ENCODE data around the gene TAS1R2. TPM values are rescaled to one million over a fixed set of nuclear protein-coding genes. Genes with fewer than 3 reads are reported as not detected.

The TAS1R2 gene
- total RNA-seq, 2 donors from 2014 or later: not detected

DNA sequence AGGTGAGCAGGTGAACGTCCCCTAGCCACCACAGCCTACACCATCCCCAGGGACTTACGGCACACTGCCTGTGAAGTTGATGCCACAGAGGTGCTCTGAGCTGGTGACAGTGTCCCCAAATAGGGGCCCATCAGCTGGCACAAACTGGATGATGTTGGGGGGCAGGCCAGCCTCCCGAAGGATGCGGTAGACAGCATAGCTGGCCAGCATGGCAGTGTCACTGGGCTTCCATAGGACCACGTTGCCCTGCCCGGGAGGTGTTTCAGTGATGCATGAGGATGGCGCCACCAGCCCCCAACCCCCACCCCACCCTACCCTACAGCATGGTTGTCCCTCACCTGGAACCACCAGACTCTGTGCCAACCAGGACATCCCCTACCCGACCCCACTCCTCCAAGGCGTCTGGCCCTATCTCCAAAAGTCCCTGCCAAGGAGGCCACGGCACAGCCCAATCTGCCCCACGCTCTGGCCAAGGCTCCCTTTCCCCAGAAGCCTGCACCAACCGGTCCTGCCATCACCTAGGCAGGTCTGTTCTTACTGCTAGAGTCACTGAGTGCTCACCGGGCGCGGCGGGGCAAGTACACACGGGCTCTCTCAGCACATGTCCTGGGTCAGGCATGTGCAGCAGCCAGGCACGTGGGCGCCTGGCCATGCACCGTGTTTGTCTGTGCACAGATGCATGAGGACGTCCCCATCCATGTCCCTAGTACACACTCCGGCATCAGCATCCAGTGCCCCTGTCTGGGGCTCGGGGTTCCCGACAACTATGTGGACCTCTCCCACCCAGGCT is 22.4 kb upstream of the TAS1R2 start:
- Histone ChIP-seq H3K27me3 (ENCODE audit: control insufficient read depth, insufficient read depth, low read length, poor library complexity, severe bottlenecking) (peaks cover 7% of the 10 kb centered on the region), H3K27ac (ENCODE audit: low read depth, low read length) (no peak overlapping the region), H3K4me1 (ENCODE audit: control insufficient read depth, insufficient read depth, low read length) (no peaks in the 10 kb centered on the region), H3K4me3 (ENCODE audit: low read length) (no peak overlapping the region), H3K9me3 (ENCODE audit: control insufficient read depth, low read length) (no peaks in the 10 kb centered on the region), H3K9ac (ENCODE audit: extremely low read depth, low read length, poor library complexity, severe bottlenecking) (no peak overlapping the region), H3K36me3 (ENCODE audit: control insufficient read depth, insufficient read depth, low read length) (no peaks in the 10 kb centered on the region)
- no peak overlapping the region for H3K4me3 Mint-ChIP-seq
- no peak for DNase-seq
- H3K27me3 Mint-ChIP-seq (ENCODE audit: insufficient read depth): peaks cover 1% of the 10 kb centered on the region
- H3K27ac Mint-ChIP-seq: no peak overlapping the region
- TF ChIP-seq, protein P1, sequence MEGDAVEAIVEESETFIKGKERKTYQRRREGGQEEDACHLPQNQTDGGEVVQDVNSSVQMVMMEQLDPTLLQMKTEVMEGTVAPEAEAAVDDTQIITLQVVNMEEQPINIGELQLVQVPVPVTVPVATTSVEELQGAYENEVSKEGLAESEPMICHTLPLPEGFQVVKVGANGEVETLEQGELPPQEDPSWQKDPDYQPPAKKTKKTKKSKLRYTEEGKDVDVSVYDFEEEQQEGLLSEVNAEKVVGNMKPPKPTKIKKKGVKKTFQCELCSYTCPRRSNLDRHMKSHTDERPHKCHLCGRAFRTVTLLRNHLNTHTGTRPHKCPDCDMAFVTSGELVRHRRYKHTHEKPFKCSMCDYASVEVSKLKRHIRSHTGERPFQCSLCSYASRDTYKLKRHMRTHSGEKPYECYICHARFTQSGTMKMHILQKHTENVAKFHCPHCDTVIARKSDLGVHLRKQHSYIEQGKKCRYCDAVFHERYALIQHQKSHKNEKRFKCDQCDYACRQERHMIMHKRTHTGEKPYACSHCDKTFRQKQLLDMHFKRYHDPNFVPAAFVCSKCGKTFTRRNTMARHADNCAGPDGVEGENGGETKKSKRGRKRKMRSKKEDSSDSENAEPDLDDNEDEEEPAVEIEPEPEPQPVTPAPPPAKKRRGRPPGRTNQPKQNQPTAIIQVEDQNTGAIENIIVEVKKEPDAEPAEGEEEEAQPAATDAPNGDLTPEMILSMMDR (conservative IDR thresholded peaks at IDR 0.05): no peak
- H3K9me3 Mint-ChIP-seq: no peaks in the 10 kb centered on the region
- H3K4me1 Mint-ChIP-seq: no peaks in the 10 kb centered on the region
- no peaks in the 10 kb centered on the region for H3K36me3 Mint-ChIP-seq (ENCODE audit: low read depth)
- WGBS, 2 experiments (ENCODE audit: insufficient coverage in 1 of 2, insufficient read length in 1 of 2): 93 to 94% methylated on average over 13 to 24 of the region's 24 CpGs

GRCh38 chr1:18881164-18881563 is 21.7 kb upstream of the TAS1R2 start:
- H3K9me3 Mint-ChIP-seq: no peaks in the 10 kb centered on the region

GRCh38 chr1:18880585-18880984 is 21.1 kb upstream of the TAS1R2 start:
- Mint-ChIP-seq H3K27me3 (ENCODE audit: insufficient read depth) (peaks cover 1% of the 10 kb centered on the region), H3K36me3 (ENCODE audit: low read depth) (no peaks in the 10 kb centered on the region), H3K9me3 (no peaks in the 10 kb centered on the region), H3K27ac (no peak overlapping the region), H3K4me3 (no peak overlapping the region), H3K4me1 (no peaks in the 10 kb centered on the region)
- Histone ChIP-seq H3K27ac (ENCODE audit: low read depth, low read length) (no peak overlapping the region), H3K4me1 (ENCODE audit: control insufficient read depth, insufficient read depth, low read length) (no peaks in the 10 kb centered on the region), H3K4me3 (ENCODE audit: low read length) (no peak overlapping the region), H3K27me3 (ENCODE audit: control insufficient read depth, insufficient read depth, low read length, poor library complexity, severe bottlenecking) (no peaks in the 10 kb centered on the region), H3K9ac (ENCODE audit: extremely low read depth, low read length, poor library complexity, severe bottlenecking) (no peak overlapping the region), H3K9me3 (ENCODE audit: control insufficient read depth, low read length) (no peaks in the 10 kb centered on the region), H3K36me3 (ENCODE audit: control insufficient read depth, insufficient read depth, low read length) (no peaks in the 10 kb centered on the region)
- DNase-seq: no peak
- WGBS, 2 experiments (ENCODE audit: insufficient coverage in 1 of 2, insufficient read length in 1 of 2): 88 to 100% methylated on average over 1 of the region's 1 CpG
- TF ChIP-seq, protein P1 (conservative IDR thresholded peaks at IDR 0.05): no peak

More at GRCh38 chr1:18881164-18881563, 21.7 kb upstream of the TAS1R2 start:
- DNase-seq: no peak
- Histone ChIP-seq H3K4me1 (ENCODE audit: control insufficient read depth, insufficient read depth, low read length) (no peaks in the 10 kb centered on the region), H3K9ac (ENCODE audit: extremely low read depth, low read length, poor library complexity, severe bottlenecking) (no peak overlapping the region), H3K27ac (ENCODE audit: low read depth, low read length) (no peak overlapping the region), H3K9me3 (ENCODE audit: control insufficient read depth, low read length) (no peaks in the 10 kb centered on the region), H3K4me3 (ENCODE audit: low read length) (no peak overlapping the region), H3K27me3 (ENCODE audit: control insufficient read depth, insufficient read depth, low read length, poor library complexity, severe bottlenecking) (no peaks in the 10 kb centered on the region), H3K36me3 (ENCODE audit: control insufficient read depth, insufficient read depth, low read length) (no peaks in the 10 kb centered on the region)
- WGBS, 2 experiments (ENCODE audit: insufficient coverage in 1 of 2, insufficient read length in 1 of 2): 91 to 95% methylated on average over 2 of the region's 2 CpGs
- no peaks in the 10 kb centered on the region for H3K4me1 Mint-ChIP-seq
- H3K27ac Mint-ChIP-seq: no peak overlapping the region
- TF ChIP-seq, protein P1 (conservative IDR thresholded peaks at IDR 0.05): no peak
- H3K36me3 Mint-ChIP-seq (ENCODE audit: low read depth): no peaks in the 10 kb centered on the region
- H3K27me3 Mint-ChIP-seq (ENCODE audit: insufficient read depth): peaks cover 1% of the 10 kb centered on the region
- H3K4me3 Mint-ChIP-seq: no peak overlapping the region
